GM13977 (cell line): Measurements from ENCODE around the gene AFG3L2.

Experiments used
- DNase-seq: peaks from one replicate; pipeline ENCODE4 v3.0.0; 2012; ENCODE audit warnings: low spot score
- in situ Hi-C: fragments of 300-500 bp; cut with MboI; formaldehyde crosslinking; loops from one replicate; pipeline ENCODE4 v1.12.0; 2022; ENCODE audit warnings: low sequenced_read_pairs, low pct_unique_long_range_greater_than_20kb, mixed read lengths, inconsistent platforms; ENCODE audit not compliant: unreplicated experiment
- TF ChIP-seq, protein P1 (sequence below): IDR thresholded peaks from 2 replicates; pipeline ENCODE4 v1.5.1; 2012; ENCODE audit warnings: mild to moderate bottlenecking, control low read depth; ENCODE audit not compliant: insufficient read depth; ENCODE audit errors: extremely low read depth, missing control alignments

AFG3L2 gene

DNA sequence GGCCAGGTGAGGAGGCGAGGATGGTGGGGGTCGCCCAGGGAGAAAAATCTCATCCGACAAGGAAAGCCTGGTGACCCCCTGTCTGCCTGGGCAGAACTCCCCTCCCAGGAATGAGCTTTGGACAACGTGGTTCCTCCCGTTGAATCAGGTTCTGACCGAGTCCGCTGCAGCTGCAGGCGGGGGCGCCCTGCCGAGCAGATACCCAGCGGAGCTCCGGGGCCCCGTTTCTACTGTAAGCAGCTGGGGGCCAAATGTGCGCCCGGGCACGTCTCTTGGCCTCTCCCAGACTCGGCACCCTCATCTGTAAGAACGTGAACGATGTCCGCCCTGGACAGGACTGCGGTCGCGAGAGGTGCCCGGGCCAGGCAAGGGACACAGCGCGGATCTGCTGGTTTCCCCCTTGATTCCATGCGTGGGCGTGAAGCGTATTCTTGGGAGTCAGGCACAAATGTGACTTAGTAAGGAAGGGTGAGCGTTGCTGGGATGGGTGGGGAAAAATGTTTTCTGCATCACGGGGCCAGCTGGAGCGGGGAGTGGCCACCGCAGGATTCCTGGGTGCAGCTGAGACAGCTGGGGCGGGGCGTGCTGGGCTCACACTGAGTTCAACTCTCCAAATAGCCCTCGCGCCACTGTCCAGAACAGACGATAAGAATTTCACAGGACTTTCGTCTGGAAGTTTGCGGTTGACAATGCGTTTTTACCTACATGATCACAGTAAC, 89.2 kb downstream of the AFG3L2 start:
- in situ Hi-C loops, result no loop called here
- DNase-seq, result no peak
- TF ChIP-seq, protein P1, sequence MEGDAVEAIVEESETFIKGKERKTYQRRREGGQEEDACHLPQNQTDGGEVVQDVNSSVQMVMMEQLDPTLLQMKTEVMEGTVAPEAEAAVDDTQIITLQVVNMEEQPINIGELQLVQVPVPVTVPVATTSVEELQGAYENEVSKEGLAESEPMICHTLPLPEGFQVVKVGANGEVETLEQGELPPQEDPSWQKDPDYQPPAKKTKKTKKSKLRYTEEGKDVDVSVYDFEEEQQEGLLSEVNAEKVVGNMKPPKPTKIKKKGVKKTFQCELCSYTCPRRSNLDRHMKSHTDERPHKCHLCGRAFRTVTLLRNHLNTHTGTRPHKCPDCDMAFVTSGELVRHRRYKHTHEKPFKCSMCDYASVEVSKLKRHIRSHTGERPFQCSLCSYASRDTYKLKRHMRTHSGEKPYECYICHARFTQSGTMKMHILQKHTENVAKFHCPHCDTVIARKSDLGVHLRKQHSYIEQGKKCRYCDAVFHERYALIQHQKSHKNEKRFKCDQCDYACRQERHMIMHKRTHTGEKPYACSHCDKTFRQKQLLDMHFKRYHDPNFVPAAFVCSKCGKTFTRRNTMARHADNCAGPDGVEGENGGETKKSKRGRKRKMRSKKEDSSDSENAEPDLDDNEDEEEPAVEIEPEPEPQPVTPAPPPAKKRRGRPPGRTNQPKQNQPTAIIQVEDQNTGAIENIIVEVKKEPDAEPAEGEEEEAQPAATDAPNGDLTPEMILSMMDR, result no peak

DNA sequence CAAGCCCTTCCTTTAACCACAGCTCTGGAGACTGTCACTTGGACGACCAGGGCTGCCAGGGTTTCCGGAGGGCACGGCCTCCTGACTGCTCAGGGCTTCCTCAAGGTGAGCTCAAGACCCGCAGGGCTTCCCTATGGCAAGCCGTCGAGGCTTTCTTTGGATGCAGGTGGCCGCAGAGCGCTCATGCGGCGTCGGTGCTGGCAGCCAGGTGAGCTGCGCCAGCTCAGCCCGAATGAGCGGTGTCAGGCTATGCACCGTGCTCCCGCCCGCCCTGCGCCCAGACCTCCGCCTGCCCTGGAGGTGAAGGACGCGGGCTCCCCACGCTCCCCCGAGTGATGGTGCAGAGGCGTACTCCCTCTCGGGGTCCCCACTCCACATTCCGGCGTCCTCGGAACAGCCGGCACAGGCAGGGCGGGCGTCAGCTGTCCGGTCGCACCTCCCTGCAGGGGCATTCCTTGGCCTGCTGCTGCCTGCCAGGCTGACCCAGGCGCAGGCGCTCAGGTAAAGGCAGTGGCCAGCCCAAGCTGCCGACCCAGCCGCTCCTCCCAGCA, 89.8 kb downstream of the AFG3L2 start:
- in situ Hi-C loops, result no loop called here
- TF ChIP-seq, protein P1, result no peak
- no peak for DNase-seq

DNA sequence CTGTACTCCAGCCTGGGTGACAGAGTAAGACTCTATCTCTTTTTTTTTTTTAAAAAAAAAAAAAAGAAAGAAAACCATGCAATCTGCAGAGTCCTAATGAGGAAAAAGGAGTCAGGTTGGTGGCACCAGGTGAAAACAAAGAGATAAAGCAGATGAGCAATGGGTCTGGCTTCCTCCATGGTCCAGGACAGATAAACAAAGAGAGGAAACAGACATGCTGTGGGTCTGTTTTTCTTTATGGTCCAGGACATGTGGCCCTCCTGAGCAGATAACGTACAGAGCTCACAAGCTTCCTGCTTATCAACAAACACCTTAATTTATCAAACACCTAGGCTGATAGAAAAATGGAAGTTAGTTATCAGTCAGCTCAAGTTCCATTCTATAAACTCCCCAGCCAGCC, 93.4 kb downstream of the AFG3L2 start:
- in situ Hi-C loops, result no loop called here
- TF ChIP-seq, protein P1, result no peak

DNA sequence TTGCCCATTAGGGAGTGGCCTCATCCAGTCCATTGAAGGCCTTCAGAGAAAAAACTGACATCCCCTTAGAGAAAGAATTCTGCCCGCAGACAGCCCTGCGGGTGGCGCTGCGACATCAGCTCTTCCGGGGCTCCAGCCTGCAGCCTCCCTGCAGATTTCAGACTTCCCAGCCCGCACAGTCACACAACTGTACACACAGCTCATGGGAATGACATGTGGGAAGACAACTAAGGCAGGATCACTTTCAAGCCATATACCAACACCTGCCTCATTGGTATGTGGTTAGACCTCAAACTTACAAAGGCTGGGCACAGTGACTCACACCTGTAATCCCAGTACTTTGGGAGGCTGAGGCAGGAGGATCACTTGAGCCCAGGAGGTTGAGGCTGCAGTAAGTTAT, 93.8 kb downstream of the AFG3L2 start:
- no peak for DNase-seq

More for the DNA sequence above, 93.4 kb downstream of the AFG3L2 start:
- no peak for DNase-seq

DNA sequence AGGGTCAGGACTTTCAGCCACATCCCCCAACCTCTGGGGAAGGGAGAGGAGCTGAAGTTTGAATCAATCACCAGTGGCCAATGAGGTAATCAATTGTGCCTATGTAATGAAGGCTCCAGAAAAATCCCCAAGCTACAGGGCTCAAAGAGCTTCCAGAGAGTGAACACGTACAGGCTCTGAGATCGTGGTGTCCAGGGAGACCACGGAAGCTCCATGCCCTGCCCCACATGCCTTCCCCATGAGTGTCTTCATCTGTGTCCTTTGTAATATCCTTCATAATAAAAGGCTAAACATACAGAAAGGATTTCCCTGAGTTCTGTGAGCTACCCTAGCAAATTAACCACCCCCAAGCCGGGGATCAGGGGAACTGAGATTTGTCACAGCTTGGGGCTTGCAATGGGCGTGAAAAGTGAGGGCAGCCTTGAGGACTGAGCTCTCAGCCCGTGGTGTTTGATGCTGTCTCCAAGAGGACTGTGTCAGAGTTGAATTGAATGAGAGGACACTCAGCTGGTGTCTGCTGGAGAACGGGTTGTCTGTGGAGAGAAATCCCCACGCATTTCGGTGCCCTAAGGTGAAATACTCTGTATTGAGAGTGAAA, 94.5 kb downstream of the AFG3L2 start:
- TF ChIP-seq, protein P1, result no peak
- no peak for DNase-seq

More for the DNA sequence above, 93.8 kb downstream of the AFG3L2 start:
- TF ChIP-seq, protein P1, result peak; percentile 7
- in situ Hi-C loops, result no loop called here

DNA sequence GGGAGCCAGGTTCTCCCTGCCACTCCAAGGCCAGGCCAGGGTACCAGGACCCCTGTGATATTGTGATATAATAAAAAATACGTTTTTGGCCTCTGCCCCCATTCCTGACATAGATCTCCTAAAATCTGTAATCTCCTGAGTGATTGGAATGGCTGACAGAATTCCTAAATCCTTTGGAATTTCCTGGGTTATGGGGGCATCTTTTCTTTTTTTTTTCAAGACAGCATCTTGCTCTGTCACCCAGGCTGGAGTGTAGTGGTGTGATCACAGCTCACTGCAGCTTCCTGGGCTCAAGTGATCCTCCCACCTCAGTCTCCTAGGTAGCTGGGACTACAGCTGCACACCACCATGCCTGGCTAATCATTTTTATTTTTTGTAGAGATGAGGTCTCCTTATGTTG, 95.2 kb downstream of the AFG3L2 start:
- in situ Hi-C loops, result no loop called here
- TF ChIP-seq, protein P1, result no peak
- no peak for DNase-seq

More for the DNA sequence above, 94.5 kb downstream of the AFG3L2 start:
- in situ Hi-C loops, result no loop called here
